GM21360 (cell line): ENCODE measurements around the gene PTPRH.

Experiments
- ATAC-seq: cut with Tn5 transposase; IDR thresholded peaks from one replicate; pipeline ENCODE4 v1.9.1; 2021; ENCODE audit warnings: mild to moderate bottlenecking, moderate library complexity; ENCODE audit not compliant: unreplicated experiment

The PTPRH gene

DNA sequence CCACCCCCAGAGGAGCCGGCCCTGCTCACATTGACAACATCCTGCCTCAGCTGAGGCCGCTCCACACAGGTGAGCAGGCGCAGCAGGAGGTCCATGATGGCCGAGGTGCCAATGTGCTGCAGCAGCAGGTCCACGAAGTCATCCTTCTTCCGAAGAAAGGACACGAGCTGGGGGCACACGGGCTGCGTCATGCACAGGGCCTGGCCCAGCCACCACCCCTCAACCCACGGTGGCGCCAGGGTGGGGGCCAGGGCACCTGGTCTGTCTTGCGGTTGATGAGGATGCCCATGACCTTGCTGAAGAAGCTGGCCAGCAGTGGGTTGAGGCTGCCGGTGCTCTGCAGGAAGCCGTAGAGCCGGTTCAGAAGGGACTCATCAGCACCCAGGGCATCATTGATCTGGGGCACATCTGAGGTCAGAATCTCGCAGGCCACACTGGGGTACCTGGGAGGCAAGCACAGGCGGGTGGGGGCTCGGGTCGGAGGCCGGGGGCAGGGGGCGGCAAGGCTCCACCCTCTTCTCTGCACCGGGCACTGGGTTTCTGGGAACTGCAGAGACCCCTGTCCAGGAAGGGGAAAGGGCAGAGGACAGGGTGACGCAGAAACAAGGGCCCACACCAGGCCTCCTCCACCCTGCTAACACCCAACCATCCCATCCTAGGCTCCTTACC lies 36.1 kb upstream of the PTPRH start:
- no peak for ATAC-seq

DNA sequence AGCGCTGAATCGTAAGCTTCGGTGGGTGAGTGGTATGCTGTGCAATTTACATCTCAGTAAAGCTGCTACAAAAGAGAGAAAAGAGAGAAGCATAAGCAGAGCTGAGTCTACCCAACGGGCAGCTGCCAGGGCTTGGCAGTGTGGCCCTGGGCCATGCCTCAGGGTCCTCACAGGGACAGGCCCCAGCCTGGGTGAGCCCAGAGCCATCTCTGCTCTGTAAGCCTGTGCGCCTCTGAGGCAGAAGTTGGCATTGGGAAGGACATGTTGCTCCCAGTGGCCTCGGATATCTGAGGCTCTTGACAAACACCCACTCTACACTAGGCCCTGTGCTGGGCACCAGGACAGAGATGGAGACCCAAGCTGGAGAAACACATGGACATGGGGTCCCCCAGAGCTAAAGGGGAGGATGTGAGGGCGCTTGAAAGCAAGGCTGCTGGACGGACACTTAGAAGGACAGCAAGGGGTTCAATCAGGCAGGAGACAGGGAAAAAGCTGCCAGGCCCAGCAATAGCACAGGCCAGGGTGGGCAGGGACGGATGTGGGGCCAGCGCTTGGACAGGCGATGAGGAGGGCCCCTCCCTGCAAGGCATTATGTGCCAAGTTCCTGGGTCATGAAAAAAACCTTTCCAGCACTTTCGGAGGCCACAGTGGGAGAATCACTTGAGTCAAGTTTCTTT lies 34.8 kb upstream of the PTPRH start:
- no peak for ATAC-seq

DNA sequence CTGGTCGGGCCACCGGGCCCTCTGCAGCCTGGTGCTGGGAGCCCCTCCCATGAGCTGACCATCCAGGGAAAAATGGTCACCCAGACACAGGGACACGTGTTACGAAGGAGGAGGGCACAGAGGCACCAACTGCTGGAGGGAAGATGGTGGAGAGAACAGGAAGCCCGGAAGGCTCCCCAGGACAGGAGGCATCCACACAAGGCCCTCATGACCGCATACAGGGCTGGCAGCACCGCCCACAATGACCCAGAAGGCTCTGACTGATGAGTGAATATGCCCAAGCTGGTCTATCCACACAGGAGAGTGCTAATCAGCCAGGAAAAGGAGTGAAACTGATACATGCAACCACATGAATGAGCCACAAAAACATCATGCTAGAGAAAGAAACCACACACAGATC lies 33.2 kb upstream of the PTPRH start:
- no peak for ATAC-seq

DNA sequence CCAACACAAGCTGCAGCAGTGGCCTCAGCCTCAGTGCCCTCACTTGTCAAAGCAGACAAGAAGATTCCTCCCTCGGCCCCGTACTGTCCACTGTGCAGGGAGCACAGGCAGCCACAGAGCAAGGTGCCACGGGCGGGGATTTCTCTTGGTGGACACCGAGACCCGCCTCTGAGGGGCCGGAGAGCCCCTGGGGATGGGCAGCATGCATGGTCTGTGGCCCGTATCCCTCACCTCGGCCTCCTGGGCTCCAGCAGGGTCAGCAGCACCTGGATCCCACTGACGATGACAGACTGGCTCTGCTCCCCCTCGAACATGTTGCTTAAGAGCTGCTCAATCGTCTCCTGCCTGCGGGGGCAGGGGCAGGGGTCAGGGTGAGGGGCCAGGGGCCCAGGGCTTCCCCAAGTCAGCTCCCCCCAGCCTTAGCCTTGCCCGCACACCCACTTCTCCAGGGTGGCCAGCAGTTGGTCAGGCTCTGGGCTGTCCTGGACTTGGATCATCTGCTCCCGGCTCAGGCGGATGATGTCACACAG lies 32.7 kb upstream of the PTPRH start:
- no peak for ATAC-seq

DNA sequence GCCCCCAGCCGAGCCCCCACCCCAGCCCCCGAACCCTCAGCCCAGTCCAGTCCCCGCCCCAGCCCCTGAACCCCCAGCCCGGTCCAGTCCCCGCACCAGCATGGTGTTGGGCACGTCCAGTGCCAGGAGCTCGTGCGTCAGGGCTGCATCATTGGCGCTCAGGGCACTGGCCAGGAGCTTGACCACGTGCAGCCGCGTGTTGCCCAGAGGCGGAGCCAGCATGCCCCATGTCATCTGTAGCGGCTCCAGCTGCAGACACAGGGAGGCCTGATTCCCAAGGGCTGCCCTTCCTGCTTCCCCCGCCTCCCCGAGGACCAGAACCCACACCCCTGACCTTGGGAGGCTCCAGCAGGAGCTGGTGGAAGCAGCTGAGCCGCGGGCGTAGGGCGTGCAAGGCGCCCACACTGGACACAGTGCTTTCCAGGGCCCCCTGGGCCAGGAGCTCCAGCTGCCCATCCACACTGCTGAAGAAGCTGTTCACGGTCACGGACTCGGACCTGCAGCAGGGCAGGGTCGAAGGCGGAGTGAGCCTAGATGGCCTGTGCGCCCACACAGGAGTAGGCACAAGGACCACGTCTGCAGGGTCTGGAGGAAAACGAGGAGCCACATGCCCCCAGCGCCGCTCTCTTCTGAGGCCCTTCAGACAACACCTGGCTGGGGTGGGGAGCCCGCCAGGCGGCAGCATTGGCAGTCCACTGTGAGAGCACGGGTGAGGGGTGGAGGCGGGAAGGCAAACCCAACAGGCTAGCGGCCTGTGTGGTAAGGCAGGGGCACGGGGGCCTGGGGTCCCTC lies 32.0 kb upstream of the PTPRH start:
- ATAC-seq = no peak

DNA sequence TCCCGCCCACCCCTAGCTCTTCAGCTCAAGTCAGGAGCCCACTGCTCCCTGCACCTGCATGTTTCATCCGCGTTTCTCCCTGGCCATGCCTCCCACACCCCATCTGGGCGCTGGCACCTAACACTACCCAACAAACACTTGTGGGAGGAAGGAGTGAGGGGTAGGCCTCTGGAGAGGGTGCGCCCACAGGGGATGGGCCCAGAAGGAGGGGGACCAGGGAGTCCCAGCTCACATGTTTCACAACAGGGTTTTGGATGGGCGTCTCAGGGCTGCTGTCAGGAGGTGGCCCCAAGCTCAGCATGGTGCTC lies 31.4 kb upstream of the PTPRH start:
- no peak for ATAC-seq

DNA sequence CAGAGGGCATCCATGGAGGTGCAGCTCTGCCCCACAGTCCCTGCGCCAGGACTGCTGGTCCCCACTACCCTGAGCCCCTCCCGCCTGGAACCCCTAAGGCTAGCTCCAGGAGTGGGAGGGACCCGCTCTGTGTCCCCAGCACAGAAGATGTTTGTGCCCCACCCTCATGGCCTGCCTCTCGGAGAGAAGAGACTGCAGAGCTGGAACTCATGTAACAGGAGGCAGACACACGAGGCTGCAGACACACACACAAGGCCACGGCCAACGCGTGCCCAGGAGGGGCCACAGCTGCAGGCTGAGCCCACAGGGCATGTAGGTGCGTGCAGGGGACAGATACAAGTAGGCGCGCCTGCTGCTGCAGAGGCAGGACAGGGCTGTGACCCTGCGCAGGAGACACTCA lies 29.7 kb upstream of the PTPRH start:
- no peak for ATAC-seq

DNA sequence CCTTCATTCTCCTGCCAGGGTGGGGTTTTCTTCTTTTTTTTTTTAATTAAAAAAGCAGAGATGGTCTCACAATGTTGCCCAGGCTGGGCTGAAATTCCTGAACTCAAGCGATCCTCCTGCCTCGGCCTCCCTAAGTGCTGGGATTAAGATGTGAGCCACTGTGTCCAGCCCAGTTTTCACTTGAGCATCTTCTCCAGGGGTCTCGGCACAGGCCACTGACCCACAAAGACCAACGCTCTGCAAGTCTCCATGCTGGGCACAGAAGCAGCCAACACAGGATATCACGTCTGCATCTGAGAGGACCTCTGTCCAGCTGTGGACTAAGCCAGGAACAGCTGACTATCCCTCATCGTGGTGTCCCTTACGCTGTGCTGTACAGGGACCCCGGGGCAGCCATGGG lies 28.7 kb upstream of the PTPRH start:
- ATAC-seq = no peak

DNA sequence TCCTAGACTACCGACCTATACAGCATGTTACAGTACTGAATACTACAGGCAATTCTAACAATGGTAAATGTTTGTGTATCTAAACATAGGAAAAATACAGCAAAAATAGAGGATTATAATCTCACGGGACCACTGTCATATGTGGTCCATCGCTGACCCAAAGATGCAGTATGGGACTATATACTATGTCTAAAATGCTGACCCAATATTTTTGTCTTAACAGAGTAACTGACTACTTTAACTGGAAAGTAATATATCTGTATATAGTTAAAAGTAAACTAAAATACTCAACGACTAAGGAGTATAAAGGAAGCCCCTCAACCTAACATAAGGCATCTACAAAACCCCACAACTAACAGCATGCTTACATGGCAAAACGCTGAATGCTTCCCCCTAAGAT lies 23.7 kb upstream of the PTPRH start:
- no peak for ATAC-seq

DNA sequence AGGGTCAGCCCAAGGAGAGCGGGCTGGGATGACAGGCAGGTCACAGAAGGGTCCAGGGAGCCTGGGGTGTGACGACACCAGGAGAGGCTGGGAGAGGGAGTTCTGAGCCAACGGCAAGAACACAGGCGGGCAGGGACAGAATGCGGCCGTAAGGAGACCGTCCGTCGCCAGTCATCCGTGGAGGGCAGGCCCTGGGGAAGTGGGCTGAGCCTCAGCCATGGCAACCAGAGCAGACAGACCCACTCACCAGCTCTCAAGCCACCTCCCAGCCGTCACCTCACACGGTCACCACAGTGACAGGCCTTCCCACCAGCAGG lies 22.9 kb upstream of the PTPRH start:
- no peak for ATAC-seq

DNA sequence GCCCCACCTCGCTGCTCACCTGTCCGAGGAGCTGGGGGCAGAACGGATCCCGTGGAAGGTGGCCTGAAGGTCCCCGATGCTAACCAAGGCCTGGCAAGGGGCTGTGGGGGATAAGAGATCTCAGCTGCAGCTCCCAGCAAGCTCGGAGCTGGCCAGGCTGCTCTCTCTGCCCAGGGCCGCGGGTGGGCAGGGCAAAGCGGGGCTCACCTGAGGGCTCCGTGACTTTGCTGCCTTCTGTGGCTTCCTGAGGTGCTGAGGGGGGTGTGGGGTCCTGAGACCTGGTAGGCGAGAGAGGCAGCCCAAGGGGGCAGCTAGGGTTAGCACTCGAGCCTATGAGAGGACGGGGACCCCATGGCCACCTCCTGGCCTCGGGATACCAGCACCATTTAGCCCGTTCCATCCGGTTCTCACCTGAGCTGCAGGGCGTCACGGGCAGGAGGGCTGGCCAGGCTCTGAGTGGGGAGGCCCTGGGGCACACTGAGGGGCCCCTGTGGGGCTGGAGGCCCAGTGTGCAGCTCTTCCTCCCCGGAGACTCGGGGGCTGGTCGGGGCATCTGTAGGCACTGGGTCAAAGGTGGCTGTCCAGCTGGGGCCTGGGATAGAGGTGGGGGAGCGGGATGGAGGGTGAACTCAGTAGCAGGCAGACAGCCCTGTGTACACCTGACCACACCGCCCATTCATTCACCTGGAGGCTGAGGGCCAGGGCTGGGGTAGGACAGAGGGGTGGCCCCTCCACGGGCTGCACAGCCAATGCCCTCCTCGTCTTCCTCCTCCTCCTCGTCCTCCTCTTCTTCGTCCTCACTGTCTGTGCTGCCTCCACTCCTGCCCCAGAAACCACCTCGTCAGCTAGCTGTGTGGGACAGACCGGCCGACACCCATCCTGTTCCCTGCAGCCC lies 22.3 kb upstream of the PTPRH start:
- ATAC-seq = no peak

DNA sequence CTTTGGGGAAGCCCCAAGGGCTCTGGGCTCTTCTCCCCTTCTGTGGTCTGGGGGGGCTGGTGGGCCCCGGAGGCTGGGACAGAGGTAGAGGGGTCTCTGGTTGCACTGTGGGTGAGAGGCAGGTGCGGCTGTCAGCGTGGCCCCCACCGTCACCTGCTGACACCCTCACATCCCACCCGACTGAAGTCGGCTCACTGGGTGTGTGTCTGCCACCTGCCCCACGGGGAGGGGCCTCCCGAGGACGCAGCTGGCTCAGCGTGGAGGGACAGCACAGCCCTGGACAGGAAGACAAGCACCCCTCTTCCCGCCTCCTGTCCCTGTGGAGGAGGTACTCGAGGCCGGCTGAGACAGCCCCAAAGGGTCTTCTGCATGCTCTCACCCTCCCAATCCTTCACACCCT lies 21.5 kb upstream of the PTPRH start:
- no peak for ATAC-seq

DNA sequence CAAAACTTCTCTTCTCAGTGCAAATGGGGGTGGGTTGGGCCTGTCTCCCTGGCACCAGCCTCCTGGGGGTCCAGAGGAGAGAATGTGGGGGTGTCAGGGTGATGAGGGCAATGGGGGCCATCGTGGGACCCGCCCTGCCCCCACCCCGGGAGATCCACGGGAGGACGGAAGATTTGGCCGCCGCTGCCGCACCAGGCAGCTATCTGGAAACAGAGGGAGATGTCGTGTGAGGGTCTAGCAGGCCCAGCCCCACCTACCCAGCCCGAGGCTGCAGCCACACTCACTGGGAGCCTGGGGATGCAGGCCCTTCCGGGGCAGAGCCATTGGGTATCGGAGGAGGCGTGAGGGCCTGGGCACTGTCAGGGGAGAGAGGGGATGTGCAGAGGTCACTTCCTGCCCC lies 21.0 kb upstream of the PTPRH start:
- no peak for ATAC-seq

DNA sequence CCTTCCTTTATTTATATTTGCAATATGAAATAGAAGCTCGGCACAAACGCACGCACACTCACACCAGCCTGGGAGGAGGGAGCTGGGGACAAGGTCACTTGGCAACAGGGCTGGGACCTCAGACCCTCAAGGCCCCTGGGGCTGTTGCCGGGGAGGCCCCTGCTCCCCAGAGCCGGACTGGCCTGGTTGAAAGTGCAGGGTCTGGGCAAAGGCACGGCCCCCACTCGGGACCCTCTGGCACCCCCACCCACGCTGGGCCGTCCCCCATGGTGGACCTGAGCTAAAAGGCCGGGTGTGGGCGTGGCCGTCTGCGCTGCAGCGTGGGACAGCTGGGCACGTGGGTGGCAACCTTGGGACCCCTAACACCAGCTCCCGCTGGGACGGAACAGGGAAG lies 20.5 kb upstream of the PTPRH start:
- ATAC-seq = no peak

DNA sequence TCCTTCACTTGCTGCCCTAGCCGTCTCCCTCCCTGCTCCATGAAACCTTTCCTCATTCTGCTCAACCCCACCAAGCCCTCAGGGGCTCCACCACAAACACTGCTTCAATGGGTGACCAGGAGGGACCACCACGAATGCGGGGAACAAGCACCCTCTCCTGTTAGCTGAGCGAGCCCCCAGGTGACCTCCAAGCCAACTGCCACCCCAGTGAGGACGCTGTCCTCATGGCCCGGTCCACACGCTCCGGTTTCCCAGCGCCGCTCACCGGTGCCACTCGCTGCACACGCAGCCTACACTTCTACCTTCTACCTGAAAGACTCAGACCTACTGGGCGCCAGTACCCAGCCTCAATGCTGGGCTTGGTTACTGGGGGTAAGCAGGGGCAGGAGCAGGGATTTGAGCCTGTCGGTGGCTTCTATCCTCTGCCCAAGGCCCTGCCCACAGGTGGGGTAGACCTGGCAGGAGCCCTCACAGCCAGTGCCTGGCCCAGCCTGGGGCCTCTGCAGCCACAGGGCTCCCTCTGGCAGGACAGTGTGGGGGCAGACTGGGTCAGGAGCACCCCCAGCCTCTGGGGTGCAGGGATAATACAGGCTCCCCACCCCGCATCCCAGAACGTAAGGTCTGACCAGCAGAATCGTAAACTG lies 20.0 kb upstream of the PTPRH start:
- ATAC-seq = no peak

DNA sequence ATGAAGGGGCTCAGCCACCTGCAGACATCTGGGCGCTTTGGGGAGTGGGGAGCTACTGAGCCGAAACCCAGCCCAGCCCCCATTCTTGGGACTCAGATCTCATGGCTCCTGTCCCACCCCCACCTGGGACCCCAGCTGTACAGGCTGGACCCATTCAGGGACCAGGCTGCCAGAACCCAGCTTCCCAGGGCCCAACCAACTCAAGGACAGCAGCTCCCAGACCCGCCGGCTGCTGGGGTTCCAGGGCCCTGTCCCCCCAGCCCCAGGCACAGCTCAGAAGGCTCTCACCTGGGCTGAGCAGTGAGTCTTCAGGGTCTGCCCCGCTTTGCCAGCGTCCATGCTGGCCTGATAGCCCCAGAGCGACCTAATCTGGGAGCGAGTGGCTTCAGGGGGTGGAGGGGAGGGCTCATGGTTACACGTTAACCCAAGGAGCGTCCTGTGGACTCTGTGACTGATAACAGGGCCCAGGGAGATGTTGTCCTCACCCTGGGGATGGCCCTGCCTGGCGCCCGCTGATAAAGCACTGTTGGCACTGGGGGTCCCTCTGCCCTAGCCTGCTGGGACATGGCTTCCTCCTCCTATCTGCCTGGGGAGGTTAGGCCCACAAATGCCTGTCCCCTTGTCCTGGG lies 19.2 kb upstream of the PTPRH start, which contains the start of gene TMEM86B:
TMEM86B (minus strand) TSS at position 361 of the 629 bp plus-strand sequence; CDS start at position 339, 22 bp downstream.
- ATAC-seq = no peak

DNA sequence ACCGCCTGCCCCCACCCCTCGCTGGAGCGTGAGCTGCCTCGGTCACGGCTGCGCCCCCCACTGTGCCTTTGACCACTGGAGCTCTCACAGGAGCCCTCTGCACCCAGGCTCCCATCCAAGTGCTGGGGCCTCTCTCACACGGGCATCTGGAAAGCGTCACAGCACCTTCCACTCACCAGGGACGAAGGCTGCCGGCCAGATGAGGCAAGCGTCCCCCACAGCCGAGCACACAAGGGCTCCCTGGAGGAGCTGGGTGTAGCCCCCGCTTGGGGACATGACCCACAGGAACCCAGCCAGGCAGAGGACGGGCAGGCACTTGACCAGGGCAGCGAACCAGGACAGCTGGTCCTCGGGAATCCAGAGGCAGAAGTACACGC lies 18.7 kb upstream of the PTPRH start:
- ATAC-seq = no peak

DNA sequence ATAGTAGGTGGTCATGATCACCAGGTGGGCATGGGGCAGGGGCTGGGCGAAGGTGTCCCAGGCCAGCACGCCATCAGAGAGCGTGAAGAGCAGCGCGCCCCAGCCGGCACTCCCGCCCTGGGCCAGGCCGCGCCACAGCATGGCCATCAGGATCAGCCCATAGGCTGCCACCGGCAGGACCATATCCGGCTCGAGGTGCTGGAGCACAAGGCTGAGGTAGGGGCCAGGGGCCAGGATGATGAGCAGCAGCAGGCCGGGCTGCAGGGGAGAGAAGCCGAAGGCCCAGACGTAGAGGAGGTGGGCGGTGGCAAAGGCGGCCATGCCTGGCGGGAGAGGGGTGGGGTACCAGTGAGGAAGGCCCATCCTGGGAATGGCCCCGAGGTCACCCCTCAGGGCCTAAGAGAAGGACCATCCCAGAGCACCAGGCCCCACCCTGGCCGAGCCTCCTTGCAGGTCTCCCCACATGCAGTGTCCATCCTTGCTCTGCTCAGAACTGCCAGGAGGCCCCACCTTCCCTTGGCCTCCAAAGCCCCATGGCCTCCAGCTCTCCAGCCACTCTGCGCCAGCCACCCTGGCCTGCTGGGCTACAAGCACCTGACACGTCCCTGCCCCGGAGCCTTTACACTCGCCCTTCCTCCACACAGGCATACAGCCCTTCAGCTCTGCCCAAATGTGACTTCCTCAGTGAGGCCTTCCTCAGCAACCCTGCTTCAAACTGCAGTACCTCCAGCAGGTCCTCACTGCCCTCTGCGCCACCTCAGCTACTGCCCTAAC lies 18.1 kb upstream of the PTPRH start:
- no peak for ATAC-seq

DNA sequence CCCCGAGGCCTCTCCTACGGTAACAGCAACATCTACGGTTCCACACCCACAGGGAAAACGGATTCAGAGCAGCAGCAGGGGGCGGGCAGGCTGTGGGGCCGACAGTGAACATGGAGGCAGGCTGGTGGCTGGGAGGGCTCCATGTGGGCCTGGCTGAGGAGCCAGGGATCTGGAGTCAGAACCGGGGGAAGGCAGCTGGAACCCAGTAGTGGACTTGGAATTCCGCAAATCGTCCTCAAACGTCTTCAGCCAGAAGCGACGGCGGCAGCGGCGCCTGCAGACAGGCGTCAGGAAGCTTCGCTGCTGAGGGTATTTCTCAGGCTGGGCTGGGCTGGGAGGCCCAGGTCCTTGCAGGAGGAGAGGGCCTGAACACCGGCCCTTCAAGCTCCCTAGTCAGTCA lies 17.5 kb upstream of the PTPRH start:
- no peak for ATAC-seq
